NOMO-1 (cell line): Measurements from ENCODE around the gene DPM2.

Experiments
- DNase-seq, 2 experiments: peaks; one replicate each; lab custom pipeline; 2025; ENCODE audit not compliant: unreplicated experiment in 2 of 2; lab: John Stamatoyannopoulos, UW

DPM2 gene

GRCh38 chr9:127973169-127974000 lies 35.7 kb upstream of the DPM2 start:
- DNase-seq, result no peak

GRCh38 chr9:127972236-127972871 lies 34.7 kb upstream of the DPM2 start:
- no peak for DNase-seq

- no peak for DNase-seq
Measured at GRCh38 chr9:127971357-127972235, 33.9 kb upstream of the DPM2 start.

GRCh38 chr9:127970401-127971313 lies 33.0 kb upstream of the DPM2 start:
- no peak for DNase-seq

GRCh38 chr9:127968700-127969383 lies 31.2 kb upstream of the DPM2 start:
- no peak for DNase-seq

- DNase-seq, result no peak
Measured at GRCh38 chr9:127968042-127968441, 30.4 kb upstream of the DPM2 start.

- DNase-seq, result no peak
Measured at GRCh38 chr9:127967151-127967809, 29.6 kb upstream of the DPM2 start.

- no peak for DNase-seq
Measured at GRCh38 chr9:127966416-127967150, 28.9 kb upstream of the DPM2 start.

GRCh38 chr9:127965953-127966352 lies 28.3 kb upstream of the DPM2 start:
- no peak for DNase-seq

- no peak for DNase-seq
Measured at GRCh38 chr9:127963359-127964064, 25.9 kb upstream of the DPM2 start.

- no peak for DNase-seq
Measured at GRCh38 chr9:127963041-127963358, 25.3 kb upstream of the DPM2 start.

GRCh38 chr9:127962278-127962677 lies 24.6 kb upstream of the DPM2 start:
- DNase-seq, result no peak

GRCh38 chr9:127961613-127962155 lies 24.0 kb upstream of the DPM2 start:
- DNase-seq, result no peak

GRCh38 chr9:127961155-127961490 lies 23.5 kb upstream of the DPM2 start:
- no peak for DNase-seq

- no peak for DNase-seq
Measured at GRCh38 chr9:127960410-127961154, 22.9 kb upstream of the DPM2 start.

- no peak for DNase-seq
Measured at GRCh38 chr9:127959841-127960409, 22.3 kb upstream of the DPM2 start.

- no peak for DNase-seq
Measured at GRCh38 chr9:127959398-127959797, 21.7 kb upstream of the DPM2 start.
